Natural killer cell (primary cell): Measurements from ENCODE around the gene CHEK2. TPM values are rescaled to one million over a fixed set of nuclear protein-coding genes. Genes with fewer than 3 reads are reported as not detected.

Experiments used
- ATAC-seq, 3 donors: fragments of 150-1000 bp in 2 of 3; fragments of 200-7000 bp in 1 of 3; cut with Tn5 transposase; 1 replicate in 1 of 3; 2 replicates in 2 of 3; pipeline ENCODE4 v1.10.0; 2021; ENCODE audit warnings: mild to moderate bottlenecking in 2 of 3, moderate library complexity in 2 of 3
- DNase-seq, 2 donors: peaks; one replicate each; pipeline versions ENCODE4 v3.0.0 to v3.0.0-alpha.2; 2013 to 2021; ENCODE audit warnings: mixed read lengths in 1 of 2
- H3K27ac ChIP-seq: one replicate; pipeline ENCODE4 v1.5.1; 2013; ENCODE audit warnings: mild to moderate bottlenecking, low read length
- H3K27me3 ChIP-seq: one replicate; pipeline ENCODE4 v1.6.1; 2013; ENCODE audit warnings: low read length; ENCODE audit not compliant: control insufficient read depth, insufficient read depth
- H3K36me3 ChIP-seq: one replicate; pipeline ENCODE4 v1.6.1; 2013; ENCODE audit warnings: low read length; ENCODE audit not compliant: control insufficient read depth, insufficient read depth
- H3K4me1 ChIP-seq: one replicate; pipeline ENCODE4 v1.6.1; 2013; ENCODE audit warnings: low read length; ENCODE audit not compliant: control insufficient read depth, insufficient read depth
- H3K4me3 ChIP-seq: one replicate; pipeline ENCODE4 v1.5.1; 2013; ENCODE audit warnings: low read length
- H3K9me3 ChIP-seq: one replicate; pipeline ENCODE4 v1.6.1; 2013; ENCODE audit warnings: low read length; ENCODE audit not compliant: control insufficient read depth, insufficient read depth
- H3K27ac Mint-ChIP-seq, 2 donors: one replicate each; pipeline ENCODE4 v1.8.0; 2022; ENCODE audit warnings: mild to moderate bottlenecking in 2 of 2, mixed read lengths in 2 of 2, moderate library complexity in 1 of 2
- H3K27me3 Mint-ChIP-seq, 2 donors: one replicate each; pipeline ENCODE4 v1.8.0; 2022; ENCODE audit warnings: low read depth in 2 of 2, mixed read lengths in 2 of 2
- H3K36me3 Mint-ChIP-seq: one replicate; pipeline ENCODE4 v1.8.0; 2022; ENCODE audit warnings: mixed read lengths
- H3K4me1 Mint-ChIP-seq, 2 donors: one replicate each; pipeline ENCODE4 v1.8.0; 2022; ENCODE audit warnings: mixed read lengths in 2 of 2
- H3K4me3 Mint-ChIP-seq: one replicate; pipeline ENCODE4 v1.8.0; 2022; ENCODE audit warnings: mild to moderate bottlenecking, moderate library complexity, mixed read lengths
- H3K9me3 Mint-ChIP-seq, 2 donors: one replicate each; pipeline ENCODE4 v1.8.0; 2022; ENCODE audit warnings: mixed read lengths in 2 of 2
- CTCF ChIP-seq: fragments of 200-600 bp; IDR thresholded peaks from one replicate; pipeline ENCODE4 v1.8.0; 2022; ENCODE audit warnings: antibody characterized with exemption
- WGBS: methylation state at CpG from one replicate; pipeline ENCODE4 v1.1.7; 2013; ENCODE audit warnings: missing lambda C conversion rate; ENCODE audit not compliant: insufficient coverage; 5-methylcytosine and 5-hydroxymethylcytosine counted together
- intact Hi-C: fragments of 100-400 bp; cut with micrococcal nuclease; formaldehyde crosslinking; loops from one replicate; pipeline ENCODE4 v1.14.2; 2022
- total RNA-seq, 4 donors: library from RNA; stranded (reverse); fragments of 120-200 nt in 1 of 4; gene quantifications; one replicate each; pipeline versions ENCODE4 v1.2.3 to v1.2.4, GENCODE V29; 2013 to 2022

Gene CHEK2
- total RNA-seq, 3 donors from 2014 or later (not counting 1 experiment from before 2014, with no cell fraction given) = 10.4 to 11.8 (median 11.4) TPM

- Histone ChIP-seq H3K27ac (no peak overlapping the region), H3K36me3 (no peaks in the 10 kb centered on the region), H3K4me1 (no peaks in the 10 kb centered on the region), H3K4me3 (no peak overlapping the region), H3K9me3 (no peaks in the 10 kb centered on the region), H3K27me3 (peaks cover 10% of the 10 kb centered on the region)
- no peak overlapping the region for H3K27ac Mint-ChIP-seq
- H3K4me3 Mint-ChIP-seq = no peak overlapping the region
- no peaks in the 10 kb centered on the region for H3K36me3 Mint-ChIP-seq
- WGBS = 92% methylated on average over 3 of the region's 3 CpGs
- H3K4me1 Mint-ChIP-seq = no peaks in the 10 kb centered on the region
- no peaks in the 10 kb centered on the region for H3K9me3 Mint-ChIP-seq
- intact Hi-C loops = no loop called here
- H3K27me3 Mint-ChIP-seq = peaks cover 25 to 56% of the 10 kb centered on the region in 2 donors
- ATAC-seq = no peak
- TF ChIP-seq CTCF = no peak
- DNase-seq = no peak
These were observed 94.4 kb downstream of the CHEK2 start for GRCh38 chr22:28647216-28647615.

GRCh38 chr22:28639321-28639720, 102.3 kb downstream of the CHEK2 start:
- H3K36me3 ChIP-seq = no peaks in the 10 kb centered on the region
- no peak for DNase-seq

More at GRCh38 chr22:28639321-28639720, 102.3 kb downstream of the CHEK2 start:
- ATAC-seq = no peak
- H3K27me3 Mint-ChIP-seq = peaks cover 23 to 25% of the 10 kb centered on the region in 2 donors
- 86% methylated on average over 1 of the region's 2 CpGs for WGBS
- Histone ChIP-seq H3K27ac (no peak overlapping the region), H3K27me3 (peaks cover 8% of the 10 kb centered on the region), H3K4me1 (no peaks in the 10 kb centered on the region), H3K4me3 (no peak overlapping the region), H3K9me3 (no peaks in the 10 kb centered on the region)
- no peak for TF ChIP-seq CTCF
- no peak overlapping the region for H3K4me3 Mint-ChIP-seq
- no peaks in the 10 kb centered on the region for H3K4me1 Mint-ChIP-seq
- intact Hi-C loops = no loop called here
- no peaks in the 10 kb centered on the region for H3K36me3 Mint-ChIP-seq
- no peak overlapping the region for H3K27ac Mint-ChIP-seq
- H3K9me3 Mint-ChIP-seq = no peaks in the 10 kb centered on the region

Other genes with a start within 250 kb of the CHEK2 start
- 10 to 100 TPM in 1 of 3 donors, 1 to 10 TPM in 2; 4.1 to 10.0 (median 8.6) TPM for gene TTC28, start 62.0 kb downstream of the CHEK2 start, total RNA-seq
- 10 to 100 TPM; 11.4 to 13.6 (median 12.3) TPM for gene HSCB, start 219 bp upstream of the CHEK2 start, total RNA-seq
- 10 to 100 TPM; 26.3 to 26.9 (median 26.6) TPM for gene CCDC117, start 30.9 kb upstream of the CHEK2 start, total RNA-seq
- 100 to 1,000 TPM; 221 to 240 (median 224) TPM for gene XBP1, start 58.7 kb upstream of the CHEK2 start, total RNA-seq
- under 1 TPM; 0.23 to 0.34 (median 0.33) TPM for gene ZNRF3, start 141.8 kb upstream of the CHEK2 start, total RNA-seq